LHCN-M2 (cell line): Measurements from ENCODE around the gene GPC6. TPM values are rescaled to one million over a fixed set of nuclear protein-coding genes. Genes with fewer than 3 reads are reported as not detected.

Source experiments
- DNase-seq: peaks from one replicate; pipeline ENCODE4 v3.0.0-alpha.2; 2012; ENCODE audit warnings: low read depth
- total RNA-seq: library from RNA; depleted of rRNA; stranded (reverse); fragments of >200 nt; gene quantifications from 2 replicates; pipeline ENCODE4 v1.2.3, GENCODE V29; 2014

GPC6 gene
- total RNA-seq, 1 experiment from 2014 or later, result 17.0 TPM

DNA sequence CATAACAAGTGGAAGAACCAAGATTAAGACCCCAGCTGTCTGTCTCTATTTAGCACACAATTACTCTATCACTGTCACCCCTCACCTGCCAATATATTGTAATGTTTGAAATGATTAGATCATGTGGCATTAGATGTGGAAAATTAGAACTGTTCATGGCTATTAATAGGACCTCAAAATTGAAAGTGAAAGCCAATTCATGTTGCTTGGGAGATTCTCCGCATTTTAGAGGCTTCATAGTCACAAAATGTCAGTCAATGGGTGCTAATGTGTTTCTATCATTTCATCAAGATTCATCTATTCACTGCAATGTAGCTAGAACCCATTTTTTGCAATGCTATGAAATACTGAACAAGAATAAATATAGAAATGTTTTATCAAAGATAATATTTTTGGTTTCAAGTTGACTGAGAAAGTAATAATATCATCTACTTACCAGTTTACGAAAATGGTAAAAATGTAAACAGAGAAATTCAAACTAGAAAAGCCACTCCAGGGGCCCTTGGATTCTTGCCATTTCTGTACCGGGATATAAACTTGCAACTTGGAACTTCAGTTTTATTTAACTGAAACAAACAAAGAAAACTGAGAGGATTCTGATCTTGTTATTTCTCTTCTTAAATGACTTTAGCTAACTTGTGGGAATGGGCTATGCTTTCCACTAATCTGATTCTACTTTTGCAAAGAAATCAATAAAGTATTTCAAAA, 864.3 kb downstream of the GPC6 start:
- peak; percentile 11 for DNase-seq

DNA sequence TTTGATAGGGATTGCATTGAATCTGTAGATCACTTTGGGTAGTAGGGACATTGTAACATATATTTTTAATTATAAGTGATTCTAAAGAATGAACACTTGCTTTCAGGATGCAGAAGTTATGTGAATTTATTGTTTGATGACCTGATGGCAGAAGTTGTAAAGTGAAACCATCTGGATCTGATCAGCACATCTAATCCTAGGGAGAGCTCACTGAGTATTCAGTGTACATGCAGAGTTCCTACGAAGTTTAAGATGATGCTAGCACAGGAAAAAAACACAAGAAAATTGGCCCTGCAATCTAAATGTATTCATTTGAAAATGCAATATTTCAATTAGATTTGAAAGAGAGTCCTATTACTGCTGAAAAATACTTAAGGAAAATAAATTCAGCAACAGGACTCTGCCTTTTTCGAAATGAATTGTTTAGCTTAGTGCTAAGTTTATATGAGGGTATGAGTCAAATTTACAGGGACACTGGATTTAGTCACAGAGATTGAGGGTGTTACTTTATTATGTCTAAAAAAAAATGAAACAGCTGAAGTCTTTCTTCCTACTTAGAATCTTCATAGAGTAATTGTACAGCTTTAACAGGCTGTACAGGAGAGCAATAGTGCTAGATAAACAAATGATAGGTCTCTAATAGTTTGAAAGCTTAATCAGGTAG, 867.2 kb downstream of the GPC6 start:
- DNase-seq, result peak; percentile 35

DNA sequence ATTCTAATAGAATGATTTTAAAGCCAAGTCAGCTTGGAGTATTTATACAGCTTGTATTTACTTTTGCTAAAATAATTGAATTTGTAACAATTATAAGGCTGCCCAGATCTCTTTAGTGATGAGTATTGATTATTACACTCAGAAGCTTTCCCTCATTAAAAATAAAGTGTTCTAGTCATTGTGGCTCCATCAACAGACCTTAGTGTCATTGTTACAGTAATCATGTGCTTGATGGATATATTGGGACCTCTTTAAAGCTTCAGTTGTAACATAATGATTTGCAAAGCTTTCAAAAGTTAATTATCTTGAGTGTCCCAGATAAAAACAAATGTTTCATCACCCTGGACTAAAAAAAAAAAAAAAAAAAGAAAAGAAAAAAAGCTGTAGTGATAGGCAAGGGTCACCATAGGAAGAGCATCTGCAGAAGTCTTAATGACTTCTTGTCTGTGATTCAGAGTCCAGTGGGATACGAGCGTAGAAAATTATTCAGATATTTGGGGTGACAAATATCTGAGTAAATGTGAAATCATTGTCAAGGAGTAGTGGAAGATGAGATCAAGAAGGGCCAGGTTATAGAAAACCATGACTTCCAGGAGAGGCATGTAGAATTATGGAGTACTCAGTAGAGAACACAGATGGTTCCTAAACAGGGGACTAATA, 883.2 kb downstream of the GPC6 start:
- no peak for DNase-seq

DNA sequence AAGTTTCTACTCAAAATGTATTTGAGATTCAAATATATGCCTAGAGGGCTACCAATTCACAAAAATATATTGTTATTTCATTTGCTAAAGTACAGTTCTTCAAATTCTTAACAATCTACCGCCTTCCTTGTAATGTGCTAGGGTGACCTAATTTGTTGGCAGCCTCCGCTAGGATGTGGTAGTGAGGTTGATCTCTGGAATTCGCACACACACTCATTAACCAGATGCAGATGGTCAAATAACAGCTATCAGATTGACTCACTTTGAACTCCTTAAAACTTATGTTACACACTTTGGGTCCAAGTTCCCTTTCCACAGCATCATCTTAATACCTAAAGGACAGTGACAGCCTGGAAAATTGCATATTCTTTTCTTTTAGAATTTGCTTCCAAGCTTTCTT, 885.6 kb downstream of the GPC6 start:
- peak; percentile 95 for DNase-seq

DNA sequence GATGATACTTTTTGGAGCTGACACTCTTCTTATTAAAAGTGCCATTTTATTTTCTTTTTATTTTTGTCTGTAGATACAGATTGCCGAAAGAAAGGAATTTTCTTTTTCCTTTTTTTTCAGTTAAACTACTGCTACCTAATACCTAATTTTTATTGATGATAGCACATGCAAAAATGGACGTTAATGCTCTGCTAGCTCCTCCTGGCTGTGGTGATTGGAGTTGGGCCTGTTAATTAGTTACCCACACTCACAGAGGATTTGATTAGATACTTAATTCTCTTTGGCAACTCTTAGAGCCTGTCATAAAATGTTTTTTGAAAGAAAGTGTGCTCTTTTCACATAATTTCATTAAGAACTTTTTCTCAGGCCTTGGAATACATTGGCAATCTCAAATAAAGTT, 886.1 kb downstream of the GPC6 start:
- peak; percentile 21 for DNase-seq

DNA sequence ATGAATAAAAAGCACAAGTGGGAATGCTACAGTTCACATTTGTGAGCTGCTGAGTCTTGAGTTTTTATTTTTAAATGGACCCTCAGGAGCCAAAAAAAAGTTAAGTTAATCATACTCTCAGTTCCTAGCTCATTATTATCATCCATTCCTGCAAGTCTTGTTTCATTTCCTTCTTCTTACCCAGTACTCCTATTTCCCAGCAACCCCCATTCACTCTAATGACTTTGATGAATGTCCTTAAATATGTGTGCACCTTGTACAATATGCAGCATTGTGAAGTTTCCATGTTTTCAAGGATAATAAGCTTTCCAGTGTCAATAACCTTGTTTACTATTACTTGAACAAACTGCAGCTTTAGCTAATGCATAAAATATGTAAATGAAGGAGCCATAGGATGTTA, 886.6 kb downstream of the GPC6 start:
- DNase-seq, result no peak

DNA sequence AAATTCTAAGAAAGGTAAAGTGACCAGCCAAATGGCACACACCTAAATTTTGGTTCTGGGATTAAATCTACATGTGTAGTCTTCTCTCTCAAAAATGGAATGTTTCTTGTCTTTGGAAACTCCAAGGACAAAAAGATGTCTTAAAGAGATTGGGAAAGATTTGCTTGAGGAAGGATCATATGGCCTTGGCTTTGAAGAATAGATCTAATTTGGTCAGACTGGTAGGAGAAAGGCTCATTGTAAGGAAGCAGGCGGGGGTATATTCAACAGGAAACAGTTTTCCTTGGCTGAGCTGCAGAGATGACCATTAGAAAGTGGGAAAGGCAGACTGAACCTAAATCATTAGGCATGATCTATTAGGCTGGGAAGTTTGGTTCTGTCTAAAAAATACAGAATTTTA, 887.6 kb downstream of the GPC6 start:
- no peak for DNase-seq

DNA sequence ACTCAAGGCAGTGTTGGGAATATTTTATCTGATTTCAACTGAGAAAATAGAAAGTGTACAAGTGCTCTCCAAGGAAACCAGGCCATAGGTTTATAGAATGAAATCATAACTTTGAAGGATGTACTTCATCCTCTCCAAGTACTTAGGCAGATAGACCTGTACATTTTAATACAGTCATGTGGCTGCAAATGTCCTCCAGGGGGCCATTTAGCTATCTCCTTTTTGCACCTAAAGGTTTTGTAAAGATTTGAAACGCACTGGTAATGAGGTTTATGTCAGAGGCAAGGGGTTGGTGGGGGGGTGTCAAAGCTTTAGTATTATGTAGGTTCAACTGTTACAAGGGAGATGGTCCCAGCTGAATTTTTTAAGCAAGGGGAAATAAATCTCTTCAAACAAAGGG, 888.4 kb downstream of the GPC6 start:
- no peak for DNase-seq

DNA sequence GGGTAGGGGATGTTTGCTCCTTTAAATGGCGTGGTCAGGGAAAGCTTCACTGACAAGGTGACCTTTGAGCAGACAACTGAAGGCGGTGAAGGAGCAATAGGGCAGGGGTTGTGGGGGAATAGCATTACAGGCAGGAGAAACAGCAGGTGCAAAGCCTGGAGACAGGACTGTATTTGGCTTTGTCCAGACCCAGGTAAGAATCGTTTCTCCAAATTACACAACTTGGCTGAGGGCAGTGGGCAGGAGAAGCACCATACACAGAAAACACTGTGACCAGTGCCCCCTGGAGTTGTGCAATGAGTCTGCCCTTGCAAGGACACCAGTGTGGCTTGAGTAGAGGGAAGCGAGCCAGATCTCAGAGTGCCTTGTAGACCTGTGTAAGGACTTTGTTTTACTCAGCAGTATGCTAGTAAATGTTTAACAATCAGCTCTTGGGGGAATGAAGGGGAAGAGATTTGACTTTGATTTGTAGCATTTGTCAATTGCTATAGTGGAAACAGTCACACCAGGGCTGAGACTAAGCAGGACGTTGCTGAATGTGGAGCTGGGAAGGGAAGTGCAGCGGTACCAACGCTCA, 892.8 kb downstream of the GPC6 start:
- DNase-seq, result no peak

DNA sequence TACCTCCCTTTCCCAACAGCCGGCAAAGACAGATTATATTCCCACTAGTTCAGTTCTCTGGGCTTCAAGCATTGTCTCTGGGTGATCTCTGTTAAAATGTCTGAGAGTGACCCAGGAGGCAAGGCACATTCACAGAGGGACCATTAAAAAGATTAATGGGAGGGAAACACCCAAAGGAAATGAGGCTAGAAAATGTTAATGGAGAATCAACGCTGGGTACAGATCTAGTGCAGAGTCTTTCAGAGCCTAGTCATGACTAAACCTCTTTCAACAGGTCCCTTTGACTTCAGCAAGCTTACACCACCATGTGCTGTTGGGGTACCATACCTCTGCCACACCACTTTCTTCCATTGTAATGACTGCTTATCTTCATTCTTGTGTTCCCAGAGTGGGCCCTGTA, 894.3 kb downstream of the GPC6 start:
- DNase-seq, result no peak

DNA sequence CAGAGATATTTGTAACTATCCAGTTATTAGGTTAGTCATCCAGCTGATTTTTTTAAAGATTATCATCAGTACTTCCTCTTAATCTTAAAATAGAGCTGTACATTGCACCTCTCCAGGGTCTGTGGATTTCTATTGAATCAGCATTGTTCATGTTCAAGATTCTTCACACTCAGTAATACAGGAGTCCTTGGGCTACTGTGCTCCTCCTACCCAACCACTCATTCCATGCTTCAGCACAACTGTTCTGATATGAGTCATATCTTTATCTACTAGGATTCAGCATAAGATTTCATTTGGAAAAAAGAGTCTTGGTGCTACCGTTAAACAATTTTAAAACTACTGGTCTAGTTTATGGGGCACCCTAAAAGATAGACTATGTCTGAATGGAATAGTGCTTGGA, 895.1 kb downstream of the GPC6 start:
- peak; percentile 82 for DNase-seq

DNA sequence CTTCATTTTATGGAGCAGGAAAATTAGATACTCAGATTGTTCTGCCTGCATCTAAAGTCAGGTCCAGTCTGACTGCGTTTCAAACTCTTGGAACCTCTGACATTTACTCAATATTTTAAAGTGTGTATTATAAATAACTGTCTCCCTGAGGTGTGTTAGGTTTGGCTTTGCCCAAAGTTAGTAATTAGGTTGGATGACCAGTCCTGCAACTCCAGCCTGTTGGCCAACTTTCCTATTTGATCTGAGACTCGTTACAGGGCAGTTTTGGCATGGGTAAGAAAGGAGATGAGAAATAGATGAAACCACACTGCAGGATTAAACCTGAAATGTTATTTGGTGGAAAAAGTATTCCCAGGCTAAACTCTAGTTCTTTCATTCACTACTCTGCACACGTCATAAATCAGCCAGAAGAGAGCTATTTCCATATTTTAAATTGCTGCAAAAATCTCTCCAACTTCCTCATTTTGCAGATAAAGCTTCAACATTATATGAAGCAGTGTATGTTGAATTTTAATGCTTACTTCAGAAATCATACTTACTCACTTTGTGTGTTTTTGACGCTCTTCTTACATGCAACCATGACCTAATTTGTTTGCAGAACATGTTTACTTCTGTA, 895.8 kb downstream of the GPC6 start:
- DNase-seq, result no peak

DNA sequence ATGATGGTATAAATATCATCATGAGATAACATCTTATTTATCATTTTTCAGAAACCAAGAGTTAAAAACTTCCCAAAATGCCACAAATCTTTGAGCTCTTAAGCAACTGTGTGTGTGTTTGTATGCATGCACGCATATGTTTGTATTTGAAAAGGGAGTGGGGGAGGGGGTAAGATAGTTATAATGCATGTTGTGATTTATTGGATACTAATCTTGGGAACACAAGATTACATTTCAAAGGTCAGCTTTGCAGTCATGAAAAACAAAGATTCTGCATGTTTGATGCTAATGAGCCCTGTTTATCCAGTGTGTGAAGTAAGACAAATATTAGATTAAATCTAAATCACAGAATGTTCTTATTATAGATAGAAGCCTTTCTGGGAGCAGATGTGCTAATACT, 897.0 kb downstream of the GPC6 start:
- DNase-seq, result no peak

DNA sequence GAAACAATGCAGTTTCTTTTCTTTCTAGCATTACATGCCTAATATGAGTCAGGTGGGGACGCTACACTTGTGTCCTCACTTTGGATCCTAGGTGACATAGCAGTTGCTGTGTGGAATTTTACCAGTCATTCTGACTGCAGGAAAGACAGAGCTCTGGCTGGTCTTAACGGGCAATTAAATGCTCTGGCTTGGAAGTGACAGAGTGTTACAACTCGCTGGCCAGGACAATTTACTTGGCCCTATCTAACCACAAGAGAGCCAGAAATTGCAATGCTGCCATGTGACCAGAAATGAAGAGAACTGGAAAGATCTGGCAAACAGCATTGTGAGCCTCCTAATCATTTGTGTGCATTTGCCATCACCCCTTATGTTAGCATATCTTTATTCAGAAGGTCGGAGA, 901.8 kb downstream of the GPC6 start:
- DNase-seq, result no peak

DNA sequence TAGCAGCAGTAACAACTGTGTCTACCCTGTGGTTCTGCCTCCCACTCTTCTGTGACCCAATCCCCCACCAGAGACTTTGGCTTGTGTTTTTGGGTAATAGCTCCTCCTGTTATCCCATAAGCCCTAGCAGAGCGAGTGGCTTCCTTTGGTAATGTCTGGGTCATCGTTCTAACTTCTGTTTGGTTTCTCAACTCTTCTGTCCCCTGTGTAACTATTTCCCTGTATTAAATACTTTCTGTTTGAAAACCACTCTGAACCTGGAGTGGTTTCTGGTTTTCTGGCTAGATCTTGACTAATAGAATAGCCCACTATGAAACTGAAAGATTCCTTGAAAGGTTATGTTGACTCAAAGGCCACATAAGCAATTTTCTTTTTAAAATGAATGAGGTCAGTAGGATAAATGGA, 902.9 kb downstream of the GPC6 start:
- peak; percentile 29 for DNase-seq

DNA sequence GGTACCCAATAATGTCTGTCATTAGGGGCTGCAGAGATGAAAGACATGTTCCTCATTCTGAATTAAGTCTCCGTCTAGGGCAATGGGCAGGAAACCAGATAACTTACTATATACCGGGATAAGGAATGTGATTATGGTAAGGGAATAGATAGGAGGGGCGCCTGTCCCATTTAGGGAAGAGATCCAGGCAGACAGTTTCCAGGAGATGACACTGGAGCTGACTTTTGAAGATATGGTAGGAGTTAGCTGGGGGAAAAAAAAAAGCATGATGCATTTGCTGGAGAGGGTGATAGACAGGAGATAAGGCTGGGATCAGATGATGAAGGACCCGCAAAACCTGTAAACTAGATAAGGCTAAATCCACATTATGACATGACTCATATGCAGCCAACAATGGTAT, 912.2 kb downstream of the GPC6 start:
- DNase-seq, result no peak

DNA sequence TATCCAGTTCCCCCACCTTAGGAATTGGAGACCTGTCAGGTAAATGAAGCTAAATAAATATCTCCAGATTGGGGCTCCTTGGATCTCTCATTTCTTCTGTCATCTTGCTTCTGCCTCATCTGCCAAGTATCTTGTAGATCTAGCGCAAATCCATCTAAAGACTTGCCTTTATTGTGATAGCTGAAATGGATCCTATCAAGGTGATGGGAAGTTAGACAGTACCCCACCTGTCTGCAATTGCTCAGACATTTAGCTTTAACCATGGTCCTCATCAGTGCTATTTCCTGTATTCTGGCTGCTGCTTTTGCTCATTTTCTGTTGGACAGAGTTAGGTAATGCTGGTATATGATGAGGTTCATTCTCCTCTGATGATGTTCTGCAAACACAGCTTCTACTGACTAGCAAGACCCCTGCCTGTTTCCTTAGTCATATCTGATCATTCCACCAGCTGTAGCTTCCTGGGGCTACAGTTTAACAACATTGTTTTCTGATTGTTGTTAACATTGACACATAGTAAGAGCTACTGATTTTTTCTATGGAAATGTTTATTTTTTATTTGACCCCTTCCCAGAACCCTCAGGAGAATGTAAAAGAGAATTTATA, 912.9 kb downstream of the GPC6 start:
- DNase-seq, result no peak

DNA sequence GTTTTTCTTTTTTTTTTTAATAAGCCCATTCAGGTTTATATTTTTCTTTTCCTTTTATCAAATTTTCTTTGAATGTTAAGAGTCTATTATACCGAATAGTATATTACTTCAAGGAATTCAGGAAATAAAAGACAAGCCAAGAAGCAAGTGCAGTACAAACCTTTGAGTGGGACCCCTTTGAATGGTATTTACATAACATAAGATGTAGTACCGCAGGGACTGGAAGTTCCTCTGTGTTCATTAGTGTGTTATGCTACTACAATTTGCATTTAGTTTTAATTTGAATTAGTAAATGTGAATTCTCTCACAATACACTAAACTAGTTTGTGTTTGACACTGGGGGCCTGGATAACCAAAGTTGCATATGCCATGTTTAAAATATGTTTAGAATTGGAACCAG, 913.4 kb downstream of the GPC6 start:
- DNase-seq, result no peak

DNA sequence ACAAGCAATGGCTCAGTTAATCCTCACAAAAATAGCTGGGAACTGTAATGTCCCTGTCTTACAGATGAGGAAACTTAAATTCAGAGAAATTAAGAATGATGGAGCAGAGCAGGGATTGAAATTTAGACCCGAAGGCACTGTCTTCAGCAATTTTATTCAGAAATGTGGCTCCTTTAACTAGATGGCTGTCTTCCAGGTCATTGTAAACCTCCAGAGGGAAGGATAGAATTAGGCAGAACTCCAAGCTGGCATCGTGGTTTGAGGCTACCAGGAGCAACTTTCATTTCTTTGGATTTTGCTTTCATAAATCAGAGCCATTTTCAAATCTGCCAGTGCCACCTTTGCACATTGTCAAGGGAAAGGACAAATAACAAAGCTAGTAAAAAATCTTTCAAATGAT, 913.9 kb downstream of the GPC6 start:
- peak; percentile 40 for DNase-seq

DNA sequence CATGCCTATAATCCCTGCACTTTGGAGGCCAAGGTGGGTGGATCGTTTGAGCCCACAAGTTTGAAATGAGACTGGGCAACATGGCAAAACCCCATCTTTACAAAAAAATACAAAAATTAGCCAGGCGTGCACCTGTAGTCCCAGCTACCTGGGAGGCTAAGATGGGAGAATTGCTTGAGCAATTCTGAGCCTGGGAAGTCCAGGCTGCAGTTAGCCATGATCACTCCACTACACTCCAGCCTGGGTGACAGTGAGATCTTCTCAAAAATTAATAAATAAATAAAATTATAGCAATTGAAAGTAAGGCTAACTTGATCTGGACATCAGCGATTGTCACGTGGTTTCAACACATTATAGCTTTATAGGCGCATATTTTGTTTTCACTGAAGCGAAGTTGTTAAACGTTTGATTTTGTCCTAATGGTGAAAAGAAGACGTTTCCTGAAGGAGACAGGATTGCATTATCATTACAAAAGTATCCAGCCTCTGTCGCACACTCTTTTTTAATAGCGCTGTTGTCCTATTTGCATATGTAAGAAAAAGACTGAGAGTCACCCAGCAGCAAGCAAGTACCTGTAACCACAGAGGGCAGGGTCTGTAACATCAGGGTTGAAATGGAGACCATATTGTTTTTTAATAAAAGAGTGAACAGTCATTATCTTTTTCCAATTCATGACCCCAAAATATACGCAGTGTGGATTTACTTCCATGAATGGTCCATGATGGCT, 917.2 kb downstream of the GPC6 start:
- DNase-seq, result no peak

DNA sequence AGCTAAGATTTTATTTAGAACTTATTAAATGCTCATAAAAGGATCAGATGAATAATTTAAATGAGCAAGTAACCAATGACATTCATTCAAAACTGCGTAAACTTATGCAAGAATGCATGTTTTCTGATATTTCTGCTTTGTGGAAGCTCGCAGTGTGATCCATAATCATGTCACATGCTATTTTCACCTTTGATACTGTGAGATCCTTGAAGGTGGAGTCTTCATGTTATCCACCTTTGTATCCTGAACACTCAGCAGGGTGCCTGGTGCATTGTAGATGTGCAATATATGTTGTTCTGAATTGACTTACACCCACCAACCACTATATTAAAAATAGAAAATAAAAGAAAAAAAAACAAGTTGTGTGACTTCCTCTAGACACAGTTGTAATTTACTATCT, 919.4 kb downstream of the GPC6 start:
- no peak for DNase-seq
